GM21526 (cell line): Measurements from ENCODE around the gene GNB2.
"Not testable (repeated sequence)": the region's sequence is repeated elsewhere in the genome, so short reads cannot be mapped to it uniquely, and the experiment has no call there.

Experiments used
- ATAC-seq: cut with Tn5 transposase; IDR thresholded peaks from one replicate; pipeline ENCODE4 v1.9.1; 2021; ENCODE audit warnings: moderate library complexity; ENCODE audit not compliant: unreplicated experiment, low FRiP score

GNB2 gene

DNA sequence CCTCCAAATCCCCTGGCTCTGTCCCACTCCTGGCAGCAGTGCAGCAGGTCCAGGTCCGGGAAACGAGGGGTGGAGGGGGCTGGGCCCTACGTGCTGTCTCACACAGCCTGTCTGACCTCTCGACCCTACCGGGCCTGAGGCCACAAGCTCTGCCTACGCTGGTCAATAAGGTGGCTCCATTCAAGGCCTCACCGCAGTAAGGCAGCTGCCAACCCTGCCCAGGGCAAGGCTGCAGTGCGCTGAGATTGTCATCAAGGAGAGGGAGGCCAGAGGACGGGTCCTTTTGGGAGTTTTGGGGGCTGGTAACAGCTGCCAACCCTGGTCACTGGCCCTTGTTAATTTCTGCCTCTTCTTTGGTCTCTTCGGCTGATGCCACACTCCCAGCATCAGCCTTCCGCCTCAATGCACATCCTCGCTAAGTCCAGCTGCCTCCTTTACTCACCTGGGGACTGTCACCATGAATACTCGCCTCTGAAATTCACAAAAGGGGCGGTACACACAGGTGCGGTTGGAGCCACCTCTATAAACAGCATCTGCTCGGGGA is 50.3 kb downstream of the GNB2 start:
- ATAC-seq, result no peak

DNA sequence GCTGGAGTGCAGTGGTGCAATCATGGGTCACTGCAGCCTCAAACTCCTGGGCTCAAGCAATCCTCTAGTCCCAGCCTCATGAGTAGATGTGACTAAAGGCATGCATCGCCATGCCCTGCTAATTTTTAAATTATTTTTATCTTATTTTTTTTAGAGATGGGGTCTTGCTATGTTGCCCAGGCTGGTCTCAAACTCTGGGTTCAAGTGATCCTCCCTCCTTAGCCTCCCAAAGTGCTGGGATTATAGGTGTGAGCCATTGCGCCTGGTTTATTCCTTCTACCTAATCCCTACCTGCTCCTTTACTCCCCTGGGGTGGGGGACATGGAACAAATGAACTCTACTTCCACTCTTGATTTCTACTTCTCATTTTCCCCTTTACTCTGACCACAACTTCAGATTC is 50.8 kb downstream of the GNB2 start:
- ATAC-seq, result not testable (repeated sequence)

DNA sequence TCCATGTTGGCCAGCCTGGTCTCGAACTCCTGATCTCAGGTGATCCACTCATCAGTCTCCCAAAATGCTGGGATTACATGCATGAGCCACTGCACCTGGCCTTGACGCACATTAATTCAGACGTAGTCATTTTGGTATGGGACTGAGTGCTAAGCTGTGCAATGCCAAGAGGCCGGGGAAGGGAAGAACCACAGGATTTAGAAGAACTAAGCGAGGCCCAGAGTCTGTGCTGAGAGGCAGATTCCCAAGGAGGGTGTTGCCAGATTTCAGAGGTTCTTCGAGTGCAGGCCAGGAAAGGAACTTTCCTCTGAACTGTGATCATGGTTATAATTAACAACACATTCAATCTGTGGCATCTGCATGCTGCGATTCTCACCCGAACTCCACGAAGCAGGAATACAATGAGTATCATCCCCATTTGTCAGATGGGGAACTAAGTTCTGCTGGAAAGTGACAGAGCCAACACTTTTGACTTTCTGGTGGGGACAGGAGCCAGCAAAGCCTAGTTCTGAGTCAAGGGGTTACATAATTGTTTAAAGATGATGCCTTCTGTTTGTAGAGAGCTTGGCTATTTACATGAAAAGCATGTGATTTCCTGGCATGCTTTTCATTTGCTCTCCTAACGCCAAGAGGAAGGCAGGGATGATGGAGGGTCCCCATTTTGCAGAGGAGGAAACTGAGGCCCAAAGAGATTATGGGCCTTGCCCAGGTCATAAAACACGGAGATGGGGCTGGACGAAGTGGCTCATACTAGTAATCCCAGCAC is 53.6 kb downstream of the GNB2 start:
- no peak for ATAC-seq

DNA sequence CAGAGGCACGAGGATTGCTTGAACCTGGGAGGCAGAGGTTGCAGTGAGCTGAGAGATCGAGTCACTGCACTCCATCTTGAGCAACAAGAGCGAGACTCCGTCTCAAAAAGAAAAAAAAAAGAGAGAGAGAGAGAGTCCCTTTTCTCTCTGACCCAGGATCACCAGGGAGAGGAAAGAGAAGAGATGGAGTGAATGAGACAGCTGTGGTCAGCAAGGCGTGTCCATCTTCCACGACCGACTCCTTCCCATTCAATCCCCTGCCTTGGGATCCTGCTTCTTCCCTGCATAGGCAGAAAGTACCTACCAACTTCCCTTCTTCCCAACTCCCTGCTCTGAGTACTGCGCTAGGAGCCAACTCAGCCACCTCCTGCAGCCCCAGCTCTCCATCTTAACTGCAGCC is 54.7 kb downstream of the GNB2 start:
- ATAC-seq, result no peak
